Measurements from ENCODE around the gene STXBP2. TPM values are rescaled to one million over a fixed set of nuclear protein-coding genes. Genes with fewer than 3 reads are reported as not detected.

The STXBP2 gene
- total RNA-seq = 89.7 TPM

- Histone ChIP-seq H3K4me3 (ENCODE audit: low read length) (peak within 1 kb of the TSS; percentile 80), H3K4me1 (ENCODE audit: insufficient read depth, low read length) (peaks cover 32% of the 10 kb centered on the region)
These were observed at the start of gene STXBP2 for GRCh38 chr19:7636691-7637373. Gene STXBP2, plus strand, starts transcription at chr19:7637110. Its CDS starts 40 bp downstream, at chr19:7637150.

DNA sequence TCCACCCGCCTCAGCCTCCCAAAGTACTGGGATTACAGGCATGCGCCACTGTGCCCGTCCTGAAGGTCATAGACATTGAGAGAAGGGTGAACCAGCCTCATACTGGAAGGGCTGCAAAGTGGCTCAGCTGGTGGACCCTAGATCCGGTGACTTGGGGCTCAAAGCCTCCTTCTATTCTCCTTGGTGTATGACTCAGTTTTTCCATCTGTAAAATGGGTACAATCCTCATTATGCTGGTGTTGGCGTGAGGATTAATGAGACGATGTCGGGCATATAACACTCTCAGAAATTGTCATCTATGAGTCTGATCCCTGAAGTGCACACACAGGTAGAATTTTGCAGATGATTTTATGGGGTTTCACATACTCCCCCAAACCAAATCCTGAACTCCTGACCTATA, 47.1 kb upstream of the STXBP2 start:
- H3K4me3 ChIP-seq (ENCODE audit: low read length) = no peak overlapping the region
- peaks cover 10% of the 10 kb centered on the region for H3K27me3 ChIP-seq (ENCODE audit: insufficient read depth, low read length)
- H3K9me3 ChIP-seq (ENCODE audit: low read depth, low read length) = no peaks in the 10 kb centered on the region
- no peaks in the 10 kb centered on the region for H3K4me1 ChIP-seq (ENCODE audit: insufficient read depth, low read length)

More at GRCh38 chr19:7636691-7637373, at the start of gene STXBP2:
- no peaks in the 10 kb centered on the region for H3K9me3 ChIP-seq (ENCODE audit: low read depth, low read length)
- no peaks in the 10 kb centered on the region for H3K27me3 ChIP-seq (ENCODE audit: insufficient read depth, low read length)

DNA sequence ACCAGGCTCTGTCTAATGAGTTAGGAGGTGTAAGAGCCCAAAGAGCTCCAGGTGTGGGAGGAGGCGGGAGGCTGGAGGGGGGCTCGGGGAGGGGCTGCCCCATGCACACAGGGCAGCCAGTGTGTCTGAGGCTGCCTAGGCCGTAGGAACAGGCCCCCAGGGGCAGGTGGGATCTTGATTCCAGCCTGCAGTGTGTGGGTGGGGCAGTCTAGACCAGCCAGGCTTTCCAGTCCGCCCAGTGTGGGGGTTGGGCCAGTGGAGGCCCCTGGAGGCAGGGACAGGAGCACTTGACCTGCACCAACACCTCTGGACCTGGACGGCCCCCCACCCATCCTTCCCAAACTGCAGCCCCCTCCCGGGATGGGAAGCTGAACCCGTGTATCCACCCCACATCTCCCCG, 46.7 kb upstream of the STXBP2 start:
- no peaks in the 10 kb centered on the region for H3K4me1 ChIP-seq (ENCODE audit: insufficient read depth, low read length)
- peaks cover 14% of the 10 kb centered on the region for H3K27me3 ChIP-seq (ENCODE audit: insufficient read depth, low read length)
- H3K4me3 ChIP-seq (ENCODE audit: low read length) = no peak overlapping the region
- H3K9me3 ChIP-seq (ENCODE audit: low read depth, low read length) = no peaks in the 10 kb centered on the region

GRCh38 chr19:7595466-7596133, 41.3 kb upstream of the STXBP2 start, which contains the start of gene CAMSAP3:
Gene CAMSAP3, plus strand, starts transcription at chr19:7595863. Its CDS starts 140 bp downstream, at chr19:7596003.
- H3K4me3 ChIP-seq (ENCODE audit: low read length) = no peak within 1 kb of the TSS

DNA sequence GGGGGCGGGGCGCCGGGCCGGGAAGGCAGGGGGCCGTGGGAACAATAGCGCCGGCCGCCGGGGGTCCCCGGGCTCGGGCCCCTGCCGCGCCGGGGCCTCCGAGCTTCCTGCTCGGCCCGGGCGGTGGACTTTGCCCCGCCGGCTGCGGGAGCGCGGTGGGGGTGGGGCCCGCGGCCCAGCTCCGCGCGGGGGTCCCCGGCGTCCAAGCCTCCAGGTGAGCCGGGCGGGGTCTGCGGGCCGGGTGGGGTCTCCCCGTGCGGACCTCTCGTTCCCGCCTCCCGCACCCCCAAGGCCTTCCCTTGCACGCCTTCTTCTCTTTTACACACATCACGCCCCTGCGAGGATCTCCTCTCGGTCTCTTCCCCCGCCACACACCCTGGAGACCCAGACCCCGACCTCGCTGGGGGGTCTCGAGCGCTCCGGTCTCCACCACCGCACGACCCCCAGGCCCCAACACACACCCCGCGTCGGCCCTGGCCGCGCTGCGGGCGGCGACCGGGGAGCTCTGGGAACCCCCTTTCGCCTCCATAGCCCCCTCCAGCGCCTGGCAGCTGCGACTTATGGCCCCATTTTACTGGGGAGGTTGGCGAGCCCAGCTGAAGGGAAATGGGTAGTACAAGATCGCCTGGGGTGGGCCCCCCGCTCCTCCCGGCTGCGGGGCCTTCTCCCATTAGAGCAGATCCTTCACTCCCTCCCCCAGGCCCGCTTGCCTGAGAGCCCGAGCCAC, 40.5 kb upstream of the STXBP2 start:
- Histone ChIP-seq H3K27me3 (ENCODE audit: insufficient read depth, low read length) (peaks cover 35% of the 10 kb centered on the region), H3K4me1 (ENCODE audit: insufficient read depth, low read length) (peaks cover 8% of the 10 kb centered on the region), H3K9me3 (ENCODE audit: low read depth, low read length) (no peaks in the 10 kb centered on the region), H3K4me3 (ENCODE audit: low read length) (no peak overlapping the region)

More at GRCh38 chr19:7595466-7596133, 41.3 kb upstream of the STXBP2 start, which contains the start of gene CAMSAP3:
- H3K27me3 ChIP-seq (ENCODE audit: insufficient read depth, low read length) = peaks cover 35% of the 10 kb centered on the region
- H3K9me3 ChIP-seq (ENCODE audit: low read depth, low read length) = no peaks in the 10 kb centered on the region
- H3K4me1 ChIP-seq (ENCODE audit: insufficient read depth, low read length) = peaks cover 8% of the 10 kb centered on the region

- Histone ChIP-seq H3K9me3 (ENCODE audit: low read depth, low read length) (no peaks in the 10 kb centered on the region), H3K4me3 (ENCODE audit: low read length) (no peak overlapping the region), H3K27me3 (ENCODE audit: insufficient read depth, low read length) (peaks cover 35% of the 10 kb centered on the region), H3K4me1 (ENCODE audit: insufficient read depth, low read length) (peaks cover 8% of the 10 kb centered on the region)
These were observed 39.2 kb upstream of the STXBP2 start for GRCh38 chr19:7597689-7598088.

- Histone ChIP-seq H3K9me3 (ENCODE audit: low read depth, low read length) (no peaks in the 10 kb centered on the region), H3K27me3 (ENCODE audit: insufficient read depth, low read length) (peaks cover 35% of the 10 kb centered on the region), H3K4me1 (ENCODE audit: insufficient read depth, low read length) (peaks cover 8% of the 10 kb centered on the region), H3K4me3 (ENCODE audit: low read length) (no peak overlapping the region)
These were observed 38.7 kb upstream of the STXBP2 start for GRCh38 chr19:7598180-7598579.

GRCh38 chr19:7600721-7601120, 36.2 kb upstream of the STXBP2 start:
- Histone ChIP-seq H3K4me1 (ENCODE audit: insufficient read depth, low read length) (peaks cover 8% of the 10 kb centered on the region), H3K9me3 (ENCODE audit: low read depth, low read length) (no peaks in the 10 kb centered on the region), H3K4me3 (ENCODE audit: low read length) (no peak overlapping the region), H3K27me3 (ENCODE audit: insufficient read depth, low read length) (peaks cover 19% of the 10 kb centered on the region)

GRCh38 chr19:7602240-7602934, 34.5 kb upstream of the STXBP2 start:
- peaks cover 9% of the 10 kb centered on the region for H3K27me3 ChIP-seq (ENCODE audit: insufficient read depth, low read length)
- no peaks in the 10 kb centered on the region for H3K9me3 ChIP-seq (ENCODE audit: low read depth, low read length)
- no peak overlapping the region for H3K4me3 ChIP-seq (ENCODE audit: low read length)
- no peaks in the 10 kb centered on the region for H3K4me1 ChIP-seq (ENCODE audit: insufficient read depth, low read length)

GRCh38 chr19:7602935-7603497, 33.9 kb upstream of the STXBP2 start:
- Histone ChIP-seq H3K4me1 (ENCODE audit: insufficient read depth, low read length) (no peaks in the 10 kb centered on the region), H3K4me3 (ENCODE audit: low read length) (no peak overlapping the region), H3K27me3 (ENCODE audit: insufficient read depth, low read length) (peaks cover 3% of the 10 kb centered on the region), H3K9me3 (ENCODE audit: low read depth, low read length) (no peaks in the 10 kb centered on the region)

- Histone ChIP-seq H3K27me3 (ENCODE audit: insufficient read depth, low read length) (no peaks in the 10 kb centered on the region), H3K9me3 (ENCODE audit: low read depth, low read length) (no peaks in the 10 kb centered on the region), H3K4me3 (ENCODE audit: low read length) (no peak overlapping the region), H3K4me1 (ENCODE audit: insufficient read depth, low read length) (no peaks in the 10 kb centered on the region)
These were observed 33.0 kb upstream of the STXBP2 start for GRCh38 chr19:7603919-7604318.

GRCh38 chr19:7605490-7606222, 31.3 kb upstream of the STXBP2 start:
- H3K27me3 ChIP-seq (ENCODE audit: insufficient read depth, low read length) = no peaks in the 10 kb centered on the region
- no peak overlapping the region for H3K4me3 ChIP-seq (ENCODE audit: low read length)
- no peaks in the 10 kb centered on the region for H3K4me1 ChIP-seq (ENCODE audit: insufficient read depth, low read length)
- H3K9me3 ChIP-seq (ENCODE audit: low read depth, low read length) = no peaks in the 10 kb centered on the region

DNA sequence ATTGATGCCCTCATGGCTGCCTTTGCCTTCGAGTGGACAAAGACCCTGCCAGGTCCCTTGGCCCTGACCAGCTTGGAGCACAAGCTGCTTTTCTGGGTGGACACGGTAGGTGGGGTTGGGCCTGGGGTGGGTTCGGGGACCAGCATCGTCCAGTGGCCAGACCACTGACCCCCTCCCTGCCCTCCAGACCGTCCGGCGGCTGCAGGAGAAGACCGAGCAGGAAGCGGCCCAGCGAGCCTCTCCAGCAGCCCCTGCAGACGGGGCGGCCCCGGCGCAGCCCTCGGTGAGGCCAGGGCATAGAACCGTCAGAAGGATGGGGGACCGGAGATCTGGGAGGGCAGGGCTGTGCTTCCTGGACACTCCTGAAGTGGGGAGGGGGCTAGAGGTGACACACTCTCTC, 30.6 kb upstream of the STXBP2 start:
- no peaks in the 10 kb centered on the region for H3K9me3 ChIP-seq (ENCODE audit: low read depth, low read length)
- H3K4me3 ChIP-seq (ENCODE audit: low read length) = no peak overlapping the region
- H3K27me3 ChIP-seq (ENCODE audit: insufficient read depth, low read length) = no peaks in the 10 kb centered on the region
- no peaks in the 10 kb centered on the region for H3K4me1 ChIP-seq (ENCODE audit: insufficient read depth, low read length)
